Measurements from ENCODE around the gene ADGRL3.

Gene ADGRL3

DNA sequence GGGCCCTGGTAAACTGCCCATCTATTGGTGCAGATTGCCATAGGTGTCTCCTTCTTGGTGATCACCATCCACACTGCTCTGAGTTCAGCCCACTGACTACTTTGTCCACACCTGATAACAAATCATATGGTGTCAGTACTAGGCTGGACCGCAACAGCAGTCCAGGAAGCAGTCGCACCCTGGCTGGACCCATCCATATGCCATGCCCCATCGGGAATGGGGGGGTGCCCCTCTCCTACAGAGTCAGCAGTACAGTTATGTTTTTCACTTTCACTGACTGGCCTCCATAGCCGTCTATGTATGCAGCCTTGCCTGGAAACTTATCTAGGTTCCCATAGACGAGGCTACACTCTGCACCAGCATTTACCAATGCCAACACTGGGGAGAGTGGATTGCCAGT lies 226.1 kb downstream of the ADGRL3 start:
- no peak for DNase-seq (ENCODE audit: low read depth)

DNA sequence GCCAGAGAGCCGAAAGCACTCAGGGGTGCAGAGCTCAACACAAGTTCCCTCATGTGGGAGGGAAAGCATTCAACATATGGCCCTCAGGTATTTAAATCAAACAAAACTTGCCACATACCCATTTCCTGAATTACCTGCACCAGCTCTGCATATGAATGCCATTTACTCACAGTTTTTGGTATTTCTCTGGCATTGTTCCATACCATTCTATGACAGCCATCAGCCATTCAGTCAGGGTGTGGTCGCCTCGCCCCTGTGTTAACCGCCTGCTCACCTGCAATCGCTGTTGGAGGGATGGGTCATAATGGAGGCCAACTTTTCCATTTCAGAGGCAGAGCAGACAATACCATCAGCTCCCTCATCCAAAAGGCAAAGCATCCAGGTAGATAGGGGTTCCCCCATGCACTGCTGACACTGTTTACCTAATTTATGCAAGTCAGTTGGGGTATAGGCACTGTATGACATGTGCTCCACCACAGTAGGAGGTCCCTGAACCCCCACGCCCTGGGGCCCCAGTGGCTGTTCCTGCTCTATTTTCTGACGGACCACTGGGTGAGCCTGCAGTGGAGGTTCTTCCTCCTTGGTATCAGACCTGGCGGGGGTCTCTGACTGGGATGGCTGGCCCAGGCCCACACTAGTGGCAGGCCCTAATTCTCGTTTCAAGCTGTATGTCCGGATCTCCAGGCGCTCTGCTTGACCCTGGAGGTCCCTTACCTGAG lies 227.1 kb downstream of the ADGRL3 start:
- DNase-seq (ENCODE audit: low read depth), result no peak

DNA sequence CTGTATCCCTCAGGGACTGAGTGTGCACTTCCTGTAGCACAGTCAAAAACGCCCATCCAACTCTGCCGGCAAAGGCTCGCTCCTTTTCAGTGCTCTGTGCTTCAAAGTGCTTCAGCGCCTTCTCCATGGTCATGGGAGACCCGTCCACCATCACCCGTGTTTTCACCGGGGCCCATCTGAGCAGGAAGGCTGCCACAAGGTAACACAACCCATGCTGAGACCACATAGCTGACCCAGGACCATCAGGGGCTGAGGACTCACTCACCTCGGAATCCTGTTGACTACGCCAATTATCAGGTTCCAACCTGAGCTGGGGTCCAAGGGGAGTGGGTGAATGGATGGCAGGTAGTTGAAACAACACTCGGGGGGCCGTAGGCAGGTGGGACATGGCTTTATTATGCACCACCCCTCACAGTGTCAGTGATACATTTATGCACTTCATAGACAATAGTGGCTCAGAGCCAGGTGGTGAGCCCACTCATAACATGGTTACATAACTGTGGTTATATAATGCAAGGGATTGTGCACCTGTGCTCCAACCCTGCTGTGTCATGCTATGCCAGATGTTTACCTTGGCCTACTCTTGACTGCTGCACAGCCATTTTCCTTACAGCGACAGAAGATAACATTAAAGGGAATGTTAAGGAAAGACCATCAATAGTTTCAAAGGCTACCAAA lies 227.8 kb downstream of the ADGRL3 start:
- DNase-seq (ENCODE audit: low read depth), result no peak

DNA sequence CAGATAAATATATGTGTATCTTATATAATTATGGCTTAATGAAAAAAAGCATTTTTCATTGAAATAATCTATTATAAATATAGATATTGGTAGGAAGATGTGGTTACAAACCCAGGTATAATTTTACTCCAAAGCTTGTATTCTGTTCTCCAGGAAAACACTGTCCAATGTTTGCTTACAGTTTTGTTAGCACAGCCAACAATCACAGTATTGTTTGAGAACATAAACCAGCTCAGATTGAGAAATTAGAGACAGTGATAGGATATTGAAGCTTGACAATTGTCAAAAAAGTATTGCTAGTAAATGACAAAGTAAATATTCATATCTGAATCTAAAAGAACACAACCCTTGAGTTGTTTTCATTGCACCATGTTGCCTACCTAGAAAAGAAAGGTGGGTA lies 228.8 kb downstream of the ADGRL3 start:
- DNase-seq (ENCODE audit: low read depth), result no peak

DNA sequence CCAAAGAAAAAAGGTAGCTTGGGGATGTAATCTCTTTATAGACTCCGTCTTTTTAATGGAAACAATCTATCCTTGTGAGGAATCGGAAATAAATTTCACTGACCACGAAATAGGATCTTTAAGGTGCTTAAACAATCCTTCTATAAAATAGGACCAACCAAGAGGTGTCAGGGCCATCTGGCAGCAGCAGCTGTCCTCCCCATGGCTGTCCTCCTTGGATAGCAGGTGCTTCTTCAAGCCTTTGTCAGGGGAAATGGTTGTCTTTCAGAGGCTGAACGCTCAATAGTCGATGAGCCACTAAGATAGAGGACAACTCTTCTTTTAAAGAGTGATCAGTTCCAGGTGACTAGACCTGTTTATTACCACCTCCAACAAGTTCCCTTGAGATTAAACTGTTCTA lies 231.0 kb downstream of the ADGRL3 start:
- no peak for DNase-seq (ENCODE audit: low read depth)

DNA sequence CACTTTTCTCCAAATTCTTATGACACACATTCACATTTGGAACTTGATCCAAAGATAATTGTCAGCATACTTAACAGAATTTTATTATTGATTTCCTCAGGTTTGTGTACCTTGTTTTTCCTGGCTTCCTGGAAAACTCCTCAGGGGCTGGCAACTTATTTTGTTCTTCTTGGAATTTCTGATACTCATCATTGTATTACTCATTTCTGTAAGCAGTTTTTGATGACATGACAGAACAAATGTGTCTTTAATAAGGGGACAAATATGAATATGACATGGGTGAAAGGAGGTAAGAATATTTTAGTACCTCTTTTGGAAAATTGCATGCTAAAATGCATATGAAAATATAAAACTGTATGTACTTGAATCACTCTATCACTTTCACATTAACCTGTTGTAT lies 237.8 kb downstream of the ADGRL3 start:
- no peak for DNase-seq (ENCODE audit: low read depth)

DNA sequence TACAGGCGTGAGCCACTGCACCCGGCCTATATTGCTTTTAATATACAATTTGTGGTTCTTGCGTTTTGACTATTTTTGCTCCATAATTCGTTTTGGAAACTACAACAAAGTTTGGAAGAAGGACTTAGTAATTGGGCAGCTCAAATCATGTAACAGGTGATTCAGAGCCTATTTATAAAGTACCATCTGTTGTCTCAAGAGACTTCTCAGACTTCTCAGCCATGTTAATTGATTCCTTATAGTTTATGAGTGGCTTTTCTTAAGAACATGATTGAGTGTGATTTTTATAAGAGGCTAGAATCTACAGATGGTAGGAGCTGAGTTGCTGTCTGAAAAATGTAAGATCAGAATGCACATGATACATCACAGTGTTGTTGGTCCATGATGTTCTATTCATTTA lies 240.2 kb downstream of the ADGRL3 start:
- no peak for DNase-seq (ENCODE audit: low read depth)

DNA sequence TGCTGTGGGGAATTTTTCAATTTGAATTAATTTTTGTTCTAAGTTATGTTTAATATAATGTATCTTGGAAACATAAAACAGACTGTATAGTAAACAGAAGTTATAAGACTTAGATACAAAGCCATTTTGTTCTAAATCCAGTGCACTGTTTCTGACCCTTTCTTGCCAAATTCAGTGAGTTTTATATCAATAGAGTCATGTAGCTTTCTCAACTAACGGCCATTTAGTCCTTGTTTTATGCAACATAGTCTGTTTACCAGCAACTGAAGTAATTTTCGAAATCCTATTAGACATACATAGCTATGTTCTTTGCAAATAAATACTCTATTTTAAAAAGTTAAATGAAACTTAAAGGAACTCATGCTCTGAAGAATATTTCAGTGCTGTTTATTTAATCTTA lies 242.8 kb downstream of the ADGRL3 start:
- no peak for DNase-seq (ENCODE audit: low read depth)

DNA sequence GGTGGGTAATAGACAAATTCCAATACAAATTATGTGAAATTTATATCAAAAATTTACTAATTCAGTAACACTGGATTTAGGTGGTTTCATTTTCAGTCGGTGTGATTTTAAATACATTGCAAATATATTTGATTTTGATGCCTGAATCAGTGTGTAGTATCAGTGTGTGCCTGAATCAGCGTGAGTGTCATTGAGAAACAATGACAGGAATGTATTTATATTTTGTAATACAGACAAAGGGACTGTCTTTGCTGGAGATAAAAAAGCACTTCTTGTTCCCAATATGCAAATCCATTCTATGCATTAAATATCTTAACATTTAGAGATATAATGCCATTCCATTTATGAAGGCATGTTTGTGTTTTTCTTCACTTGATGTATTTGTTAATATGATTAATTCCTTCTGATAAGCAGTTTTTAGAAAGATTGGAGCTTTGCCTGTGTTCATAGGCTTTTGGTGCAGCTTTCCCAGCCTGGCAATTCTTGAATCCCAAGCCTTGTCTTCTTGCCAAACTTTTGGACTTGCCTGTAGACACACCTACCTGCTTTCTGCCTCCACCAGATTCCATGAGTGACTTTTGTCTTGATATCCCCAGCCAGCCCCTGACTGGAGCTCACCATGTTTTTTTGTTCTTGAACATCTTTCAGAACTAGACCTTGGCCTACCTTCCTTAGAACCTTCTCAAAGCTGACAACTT lies 243.8 kb downstream of the ADGRL3 start:
- no peak for DNase-seq (ENCODE audit: low read depth)

DNA sequence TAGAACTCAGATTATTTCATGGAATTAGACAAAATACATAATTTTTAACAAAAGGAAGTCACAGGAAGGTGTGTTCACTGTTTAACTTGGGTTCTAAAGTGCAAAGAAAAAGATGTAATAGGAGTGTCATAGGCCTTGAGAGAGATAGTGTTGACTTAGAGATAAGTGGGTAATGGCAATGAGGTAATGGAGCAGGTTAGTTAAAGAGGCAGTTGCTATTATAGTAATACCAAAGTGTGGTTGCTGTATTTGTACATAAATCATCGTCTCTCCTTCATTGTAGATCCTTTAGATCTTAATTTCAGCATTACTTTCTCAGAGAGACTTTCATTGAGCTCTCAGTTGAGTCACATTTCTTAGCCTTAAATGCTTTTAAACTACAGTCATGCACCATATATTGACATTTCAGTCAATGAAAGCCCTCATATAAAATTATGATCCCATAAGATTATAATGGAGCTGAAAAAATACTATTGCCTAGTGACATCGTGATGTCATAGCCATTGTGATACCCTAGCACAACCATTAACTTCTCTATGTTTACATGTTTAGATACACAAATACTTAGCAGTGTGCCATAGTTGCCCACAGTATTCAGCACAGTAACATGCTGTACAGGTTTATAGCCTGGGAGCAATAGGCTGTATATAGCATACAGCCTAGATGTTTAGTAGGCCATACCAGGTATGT lies 245.4 kb downstream of the ADGRL3 start:
- no peak for DNase-seq (ENCODE audit: low read depth)

DNA sequence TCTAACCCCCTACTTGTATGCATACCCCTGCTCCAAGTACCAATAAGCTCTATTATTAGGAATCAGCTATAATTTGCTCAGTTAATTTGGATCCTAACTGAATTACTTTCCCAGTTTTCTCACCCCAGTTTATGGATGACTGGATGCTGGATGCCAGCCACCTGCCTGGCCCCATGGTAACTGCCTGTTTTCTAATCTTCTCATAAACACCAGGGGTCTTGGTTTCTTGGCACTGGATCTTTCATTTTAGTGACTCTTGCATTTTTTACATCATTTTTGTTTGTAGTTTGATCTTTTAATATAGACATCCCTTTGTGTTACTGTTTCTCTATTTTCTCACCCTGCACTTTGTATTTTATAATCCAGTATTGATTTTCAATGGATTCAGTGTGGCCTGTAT lies 246.8 kb downstream of the ADGRL3 start:
- no peak for DNase-seq (ENCODE audit: low read depth)

DNA sequence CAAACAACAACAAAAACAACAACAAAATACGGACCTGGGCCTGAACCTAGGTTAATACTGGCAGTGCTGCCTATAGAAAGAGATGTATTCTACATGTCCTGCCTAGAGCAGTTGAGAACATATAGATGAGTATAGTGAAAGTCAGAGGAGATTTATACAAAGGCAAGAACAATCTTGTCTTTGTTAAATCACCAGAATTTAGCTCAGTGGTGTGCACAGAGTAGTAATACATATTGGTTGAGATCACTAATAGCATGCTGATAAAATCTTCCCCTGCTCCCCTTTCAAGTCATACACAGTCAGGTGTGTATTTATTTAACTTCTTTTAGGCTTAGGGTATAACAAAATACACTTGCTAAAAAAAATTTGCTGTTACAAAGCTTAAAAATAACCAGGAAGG lies 247.8 kb downstream of the ADGRL3 start:
- no peak for DNase-seq (ENCODE audit: low read depth)

DNA sequence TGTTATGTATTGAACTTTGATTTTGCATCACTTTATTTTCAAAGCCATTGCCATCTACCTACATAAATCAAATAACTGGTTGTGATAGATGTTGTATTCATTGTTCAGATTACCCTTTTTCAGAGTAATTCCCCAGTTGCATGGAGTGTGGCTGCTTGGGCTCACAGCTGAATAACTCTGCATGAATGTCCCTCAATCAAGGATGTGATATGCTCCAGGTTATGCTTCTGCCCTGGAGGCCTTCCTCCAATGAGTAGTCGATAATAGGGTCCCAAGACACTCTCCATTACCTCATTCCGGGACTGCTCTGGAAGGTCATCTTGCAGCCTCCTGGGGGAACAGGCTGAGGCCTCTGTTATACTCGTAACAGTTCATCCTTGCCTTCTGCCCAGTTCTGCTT lies 251.8 kb downstream of the ADGRL3 start:
- DNase-seq (ENCODE audit: low read depth), result no peak

DNA sequence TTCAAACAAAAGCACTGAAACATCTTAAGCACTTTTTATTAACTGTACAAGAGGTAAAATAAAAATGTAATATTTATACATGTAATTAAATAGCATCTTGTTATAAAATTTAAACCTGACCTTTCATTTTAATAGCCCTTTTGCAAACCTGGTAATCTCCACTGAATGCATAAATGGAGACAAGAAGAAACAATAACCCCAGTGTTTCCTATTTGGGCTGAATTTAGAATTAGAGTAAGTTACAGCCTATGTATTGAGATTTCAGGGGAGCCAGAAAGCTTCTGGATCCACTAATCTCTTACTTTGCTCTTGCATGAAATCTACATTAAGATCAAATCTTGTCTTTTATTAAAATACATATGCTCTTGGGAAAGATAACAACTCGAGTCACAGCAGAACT lies 261.8 kb downstream of the ADGRL3 start:
- DNase-seq (ENCODE audit: low read depth), result no peak

DNA sequence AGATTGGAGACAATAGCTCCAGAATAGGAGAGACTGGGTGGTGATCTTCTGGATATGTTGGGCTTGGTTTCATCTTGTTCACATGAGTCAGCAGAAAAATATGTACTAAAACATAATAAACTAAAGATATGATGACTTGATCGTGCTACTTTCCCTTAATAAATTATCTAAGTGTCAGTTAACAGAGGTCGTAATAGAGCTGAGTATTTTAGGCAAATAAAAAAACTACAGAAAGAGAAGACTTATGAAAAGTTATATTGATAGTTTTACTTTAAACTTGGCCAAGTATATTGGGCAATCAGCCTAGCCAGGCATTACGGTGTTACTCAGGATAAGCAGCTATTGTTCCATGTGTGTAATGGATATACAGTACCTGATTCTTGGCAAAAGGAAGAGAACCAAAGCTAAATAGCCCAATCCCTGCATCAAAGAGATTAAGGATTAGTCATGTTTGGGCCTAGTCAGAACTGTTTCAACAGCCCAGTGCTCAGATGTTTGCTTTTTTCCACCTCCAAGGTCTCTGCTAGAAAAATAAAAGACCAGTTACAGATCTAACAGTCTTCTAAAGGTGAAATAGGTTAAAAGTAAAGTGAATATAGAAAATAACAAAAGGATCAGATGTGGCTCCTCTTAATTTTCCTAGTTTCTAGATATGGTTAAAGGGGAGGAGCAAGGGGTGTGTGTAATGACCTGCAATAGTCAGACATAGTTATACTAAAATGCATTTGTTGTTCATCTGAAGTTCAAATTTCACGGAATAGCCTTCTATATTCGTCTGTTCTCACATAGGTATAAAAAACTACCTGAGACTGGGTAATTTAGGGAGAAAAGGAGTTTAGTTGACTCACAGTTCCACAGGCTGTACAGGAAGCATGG lies 262.6 kb downstream of the ADGRL3 start:
- DNase-seq (ENCODE audit: low read depth), result no peak

DNA sequence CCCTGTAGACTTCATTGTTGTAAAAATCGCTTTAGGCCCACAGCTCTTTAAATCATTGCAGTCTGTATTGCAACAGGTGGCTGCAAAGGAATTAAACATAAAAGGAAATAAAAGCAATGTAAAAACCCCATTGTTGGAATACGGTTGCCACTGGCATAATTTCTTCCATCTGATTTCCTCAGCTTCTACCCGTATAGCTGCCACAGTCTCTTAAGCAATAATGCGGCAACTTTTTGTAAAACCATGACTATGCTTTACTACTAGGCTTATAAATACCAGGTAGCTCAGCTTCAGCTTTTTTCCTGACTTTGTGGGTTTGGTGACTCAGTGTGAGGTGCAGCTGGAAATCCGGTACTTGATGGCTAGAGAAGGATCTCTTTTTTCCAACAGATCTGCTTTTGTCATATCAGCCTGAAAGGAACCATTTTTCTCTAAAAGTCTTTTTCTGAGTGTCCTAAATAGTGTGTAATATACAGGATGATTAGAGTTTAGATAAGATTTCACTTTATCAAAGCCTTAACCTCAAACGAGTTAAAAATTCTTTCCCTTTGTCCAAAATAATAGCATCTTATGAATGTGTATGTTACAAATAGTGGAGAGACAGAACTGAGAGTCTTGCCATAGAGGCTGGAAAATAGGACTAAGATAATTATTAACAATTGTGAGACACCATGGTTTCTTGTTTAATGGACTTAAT lies 268.0 kb downstream of the ADGRL3 start:
- DNase-seq (ENCODE audit: low read depth), result no peak

DNA sequence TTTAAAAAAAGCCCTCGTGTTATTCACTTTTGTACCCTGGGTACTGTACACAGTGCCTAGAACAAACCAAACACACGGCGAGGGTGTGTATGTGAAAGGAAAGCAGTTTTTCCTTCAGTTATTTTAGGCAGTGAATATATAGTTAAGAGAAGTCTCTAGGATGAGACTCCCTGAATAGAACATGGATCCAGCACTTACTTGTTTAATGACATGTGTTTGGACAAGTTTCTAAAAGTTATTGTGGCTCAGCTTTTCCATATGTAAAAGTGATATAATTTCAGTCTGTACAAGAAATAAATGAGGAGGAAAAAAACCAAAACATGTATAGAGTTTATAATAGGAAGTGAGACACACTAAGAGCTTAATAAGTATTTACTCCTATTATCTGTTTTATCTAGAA lies 273.2 kb downstream of the ADGRL3 start:
- no peak for DNase-seq (ENCODE audit: low read depth)

DNA sequence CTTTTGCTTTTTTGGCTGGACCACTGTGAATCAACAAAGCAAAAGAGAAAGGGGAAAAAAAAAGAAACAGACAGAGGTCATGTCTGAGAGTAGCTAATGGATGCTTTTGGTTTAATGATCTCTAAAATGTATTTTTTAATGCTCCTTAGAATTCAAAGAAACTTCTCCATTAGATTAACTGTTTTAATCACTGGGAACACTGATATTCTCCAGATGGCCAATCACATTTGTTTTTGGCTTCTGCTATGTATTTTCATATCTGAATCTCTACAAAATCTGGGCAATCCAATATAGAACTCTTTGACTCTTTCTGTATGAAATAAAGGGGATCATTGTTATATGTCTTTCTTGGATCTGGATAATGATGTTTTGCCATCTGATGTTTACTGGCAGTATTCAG lies 278.2 kb downstream of the ADGRL3 start:
- no peak for DNase-seq (ENCODE audit: low read depth)

DNA sequence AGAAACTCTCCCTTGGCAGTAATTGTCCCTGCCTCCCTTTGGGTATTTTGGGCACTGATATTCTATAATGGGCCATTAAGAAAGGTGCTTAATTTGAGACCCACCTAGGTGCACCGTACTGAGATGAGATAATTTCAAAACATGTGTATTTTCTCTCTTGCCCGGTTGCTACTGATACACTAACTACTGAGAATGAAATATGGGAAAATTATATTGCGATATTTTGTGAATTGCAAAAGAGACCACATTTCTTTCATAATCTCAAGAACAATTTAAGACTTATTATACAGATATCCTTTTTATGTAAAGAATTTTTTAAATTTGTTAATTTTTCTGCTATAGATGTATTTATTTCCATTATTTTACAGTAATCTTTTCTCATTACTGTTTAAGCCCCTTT lies 284.9 kb downstream of the ADGRL3 start:
- DNase-seq (ENCODE audit: low read depth), result no peak

DNA sequence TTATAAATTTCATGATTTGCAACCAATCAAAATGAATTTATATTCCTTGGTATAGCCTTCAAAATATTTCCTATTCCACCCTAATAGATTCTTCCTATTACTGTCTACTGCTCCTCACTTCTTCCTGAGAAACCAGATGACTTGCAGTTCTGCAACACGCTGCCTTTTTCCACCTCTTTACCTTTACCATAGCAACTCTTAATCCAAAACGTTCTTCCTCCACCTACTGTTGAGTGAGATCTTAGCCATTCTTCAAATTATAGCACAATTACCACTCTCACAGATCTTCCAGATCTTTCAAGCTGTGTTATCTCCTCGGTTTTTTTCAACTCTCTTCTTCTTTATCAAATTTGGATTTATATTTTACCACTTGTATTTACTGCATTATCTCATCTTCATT lies 289.8 kb downstream of the ADGRL3 start:
- no peak for DNase-seq (ENCODE audit: low read depth)

DNA sequence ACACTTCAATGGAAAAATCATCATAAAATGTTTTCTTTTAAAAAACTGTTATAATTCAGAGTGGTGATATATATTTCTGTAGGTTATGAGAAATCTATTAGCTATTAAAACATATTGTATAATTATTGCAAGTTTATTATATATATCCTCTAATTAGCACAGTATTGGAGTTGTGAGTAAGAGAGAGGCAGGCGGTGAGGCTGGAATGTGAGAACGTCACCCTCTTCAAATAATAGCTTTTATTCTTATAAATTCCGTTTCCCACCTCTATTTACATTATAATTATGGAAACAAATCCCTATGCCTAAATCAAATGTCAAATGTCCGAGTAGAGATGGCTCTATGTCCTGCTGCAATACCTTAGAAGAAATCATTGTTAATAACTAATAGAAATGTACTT lies 292.9 kb downstream of the ADGRL3 start:
- DNase-seq (ENCODE audit: low read depth), result no peak

Measured in activated T-helper 1 cell treated with Interleukin-2 at 50 U/mL for 16 hours (primary cell).